SJSA1 (cell line): ENCODE measurements around the gene LDLRAD2. TPM values are rescaled to one million over a fixed set of nuclear protein-coding genes. Genes with fewer than 3 reads are reported as not detected.

Experiments used
- DNase-seq, 2 experiments: peaks; one replicate each; pipeline ENCODE4 v3.0.0-alpha.2; 2015 to 2020; ENCODE audit warnings: low spot score in 2 of 2, low read depth in 1 of 2
- H3K27ac ChIP-seq: fragments of 250-450 bp; sonication (Bioruptor Pico); 2 replicates; pipeline ENCODE4 v1.5.1; 2020; ENCODE audit warnings: mild to moderate bottlenecking, moderate library complexity
- H3K27me3 ChIP-seq: fragments of 250-450 bp; sonication (Bioruptor Pico); replicated peaks from 2 replicates; pipeline ENCODE4 v1.5.1; 2020; ENCODE audit warnings: mild to moderate bottlenecking, moderate library complexity
- H3K36me3 ChIP-seq: fragments of 250-450 bp; sonication (Bioruptor Pico); 2 replicates; pipeline ENCODE4 v1.5.1; 2020; ENCODE audit warnings: mild to moderate bottlenecking
- H3K4me1 ChIP-seq: fragments of 250-450 bp; sonication (Bioruptor Pico); replicated peaks from 2 replicates; pipeline ENCODE4 v1.6.1; 2021; ENCODE audit warnings: mild to moderate bottlenecking
- H3K4me3 ChIP-seq: fragments of 250-450 bp; sonication (Bioruptor Pico); 2 replicates; pipeline ENCODE4 v1.5.1; 2020; ENCODE audit warnings: mild to moderate bottlenecking
- H3K9me3 ChIP-seq: fragments of 250-450 bp; sonication (Bioruptor Pico); replicated peaks from 2 replicates; pipeline ENCODE4 v1.5.1; 2020; ENCODE audit warnings: mild to moderate bottlenecking
- total RNA-seq: library from RNA; depleted of rRNA; stranded (reverse); fragments of >200 nt; shearing (Covaris generic); gene quantifications from 2 replicates; pipeline ENCODE4 v1.2.3, GENCODE V29; 2014

Gene LDLRAD2
- total RNA-seq, 1 experiment from 2014 or later = not detected

GRCh38 chr1:21848524-21849174, 36.6 kb downstream of the LDLRAD2 start:
- no peak for DNase-seq
- Histone ChIP-seq H3K4me1 (no peaks in the 10 kb centered on the region), H3K36me3 (peaks cover 80% of the 10 kb centered on the region), H3K27ac (no peak overlapping the region), H3K4me3 (no peak overlapping the region), H3K9me3 (no peaks in the 10 kb centered on the region), H3K27me3 (no peaks in the 10 kb centered on the region)

- H3K36me3 ChIP-seq = peaks cover 81% of the 10 kb centered on the region
- no peak for DNase-seq
Observed at GRCh38 chr1:21849909-21850576, 38.0 kb downstream of the LDLRAD2 start.

GRCh38 chr1:21851430-21852250, 39.6 kb downstream of the LDLRAD2 start:
- H3K27ac ChIP-seq = no peak overlapping the region
- no peak for DNase-seq
- no peak overlapping the region for H3K4me3 ChIP-seq
- H3K36me3 ChIP-seq = peaks cover 82% of the 10 kb centered on the region
- H3K4me1 ChIP-seq = no peaks in the 10 kb centered on the region
- H3K27me3 ChIP-seq = no peaks in the 10 kb centered on the region
- H3K9me3 ChIP-seq = no peaks in the 10 kb centered on the region

More at GRCh38 chr1:21849909-21850576, 38.0 kb downstream of the LDLRAD2 start:
- Histone ChIP-seq H3K27ac (no peak overlapping the region), H3K9me3 (no peaks in the 10 kb centered on the region), H3K4me1 (no peaks in the 10 kb centered on the region), H3K4me3 (no peak overlapping the region), H3K27me3 (no peaks in the 10 kb centered on the region)

- no peaks in the 10 kb centered on the region for H3K9me3 ChIP-seq
- DNase-seq = no peak
- H3K4me1 ChIP-seq = no peaks in the 10 kb centered on the region
- peaks cover 84% of the 10 kb centered on the region for H3K36me3 ChIP-seq
- no peaks in the 10 kb centered on the region for H3K27me3 ChIP-seq
- H3K27ac ChIP-seq = no peak overlapping the region
- H3K4me3 ChIP-seq = no peak overlapping the region
Observed at GRCh38 chr1:21852282-21853130, 40.4 kb downstream of the LDLRAD2 start.

- Histone ChIP-seq H3K4me3 (no peak overlapping the region), H3K4me1 (no peaks in the 10 kb centered on the region), H3K36me3 (peaks cover 84% of the 10 kb centered on the region), H3K27ac (no peak overlapping the region), H3K27me3 (no peaks in the 10 kb centered on the region), H3K9me3 (no peaks in the 10 kb centered on the region)
- DNase-seq = no peak
Observed at GRCh38 chr1:21853131-21853427, 41.0 kb downstream of the LDLRAD2 start.

DNA sequence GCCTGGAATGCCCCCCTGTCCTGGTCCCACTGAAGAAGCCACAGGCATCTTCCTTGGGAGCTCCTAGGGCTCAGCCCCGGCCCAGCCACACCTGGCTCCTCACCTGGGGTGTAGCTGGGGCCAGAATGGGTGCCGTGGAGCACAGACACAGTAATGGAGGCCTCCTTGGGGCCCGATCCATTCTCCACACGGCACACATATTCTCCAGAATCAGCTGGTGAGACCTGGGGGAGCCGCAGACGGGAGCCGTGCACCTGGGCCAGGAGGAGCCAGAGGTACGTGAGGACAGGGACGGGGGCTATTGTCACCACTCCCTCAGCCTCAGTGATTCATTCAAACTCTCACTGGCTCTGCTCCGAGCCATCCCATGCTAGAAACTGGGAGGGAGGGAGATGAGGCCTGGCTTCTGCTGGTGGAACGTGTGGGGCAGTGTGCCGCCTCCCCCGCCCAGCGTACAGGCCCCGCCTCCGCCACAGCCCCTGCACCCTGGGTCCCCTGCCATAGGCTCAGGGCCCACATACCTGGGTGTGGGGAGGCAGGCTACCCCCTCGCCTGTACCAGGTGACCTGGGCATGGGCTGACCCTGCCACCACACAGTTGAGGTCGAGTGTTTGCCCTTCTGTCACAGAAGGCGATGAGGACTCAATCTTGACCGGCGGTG, 42.2 kb downstream of the LDLRAD2 start:
- DNase-seq = no peak
- H3K4me1 ChIP-seq = no peaks in the 10 kb centered on the region
- H3K27ac ChIP-seq = no peak overlapping the region
- peaks cover 86% of the 10 kb centered on the region for H3K36me3 ChIP-seq
- H3K9me3 ChIP-seq = no peaks in the 10 kb centered on the region
- H3K27me3 ChIP-seq = no peaks in the 10 kb centered on the region
- H3K4me3 ChIP-seq = no peak overlapping the region

DNA sequence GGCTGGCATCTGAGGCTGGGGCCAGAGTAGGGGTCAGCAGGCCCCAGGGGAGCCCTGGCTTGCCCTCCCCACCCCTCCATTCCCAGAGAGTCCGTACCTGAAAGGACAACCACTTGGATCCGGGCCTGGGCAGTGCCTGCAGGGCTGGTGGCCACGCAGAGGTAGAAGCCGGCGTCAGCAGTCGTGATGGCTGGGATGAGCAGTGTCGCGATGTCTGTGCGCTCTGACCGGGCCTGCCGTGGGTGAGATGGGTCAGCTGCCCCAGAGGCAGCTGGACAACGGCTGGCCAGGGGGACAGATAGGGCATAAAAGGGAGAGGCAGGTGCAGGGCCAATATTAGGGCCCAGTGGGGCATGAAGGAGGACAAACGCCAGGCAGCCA, 42.7 kb downstream of the LDLRAD2 start:
- peaks cover 89% of the 10 kb centered on the region for H3K36me3 ChIP-seq
- no peaks in the 10 kb centered on the region for H3K27me3 ChIP-seq
- H3K4me3 ChIP-seq = no peak overlapping the region
- no peaks in the 10 kb centered on the region for H3K4me1 ChIP-seq
- H3K9me3 ChIP-seq = no peaks in the 10 kb centered on the region
- H3K27ac ChIP-seq = no peak overlapping the region
- no peak for DNase-seq

GRCh38 chr1:21855257-21856096, 43.4 kb downstream of the LDLRAD2 start:
- no peak overlapping the region for H3K27ac ChIP-seq
- no peak overlapping the region for H3K4me3 ChIP-seq
- no peaks in the 10 kb centered on the region for H3K4me1 ChIP-seq
- H3K9me3 ChIP-seq = no peaks in the 10 kb centered on the region
- H3K27me3 ChIP-seq = no peaks in the 10 kb centered on the region
- DNase-seq = no peak
- peaks cover 89% of the 10 kb centered on the region for H3K36me3 ChIP-seq

GRCh38 chr1:21857142-21857839, 45.2 kb downstream of the LDLRAD2 start:
- no peaks in the 10 kb centered on the region for H3K9me3 ChIP-seq
- peaks cover 90% of the 10 kb centered on the region for H3K36me3 ChIP-seq
- H3K27me3 ChIP-seq = no peaks in the 10 kb centered on the region
- H3K27ac ChIP-seq = no peak overlapping the region
- no peak overlapping the region for H3K4me3 ChIP-seq
- H3K4me1 ChIP-seq = peaks cover 17% of the 10 kb centered on the region
- DNase-seq = no peak

- H3K36me3 ChIP-seq = peaks cover 83% of the 10 kb centered on the region
- no peak overlapping the region for H3K4me3 ChIP-seq
- DNase-seq = no peak
- no peaks in the 10 kb centered on the region for H3K27me3 ChIP-seq
- H3K4me1 ChIP-seq = peaks cover 21% of the 10 kb centered on the region
- no peaks in the 10 kb centered on the region for H3K9me3 ChIP-seq
- H3K27ac ChIP-seq = no peak overlapping the region; the same call in 1 of the 2 replicates
Observed at GRCh38 chr1:21857840-21858670, 46.0 kb downstream of the LDLRAD2 start.

GRCh38 chr1:21859669-21860179, 47.7 kb downstream of the LDLRAD2 start:
- Histone ChIP-seq H3K36me3 (peaks cover 78% of the 10 kb centered on the region), H3K9me3 (no peaks in the 10 kb centered on the region), H3K4me3 (no peak overlapping the region), H3K4me1 (peaks cover 21% of the 10 kb centered on the region), H3K27ac (no peak overlapping the region), H3K27me3 (no peaks in the 10 kb centered on the region)
- no peak for DNase-seq
